Neural cell (in vitro differentiated cells): ENCODE data around the gene LCAT. TPM values are rescaled to one million over a fixed set of nuclear protein-coding genes. Genes with fewer than 3 reads are reported as not detected.

Experiments used
- H2AFZ ChIP-seq: fragments of 200-600, 300-800 bp; sonication (generic), shearing (Covaris generic); 2 replicates; pipeline ENCODE4 v1.6.0; 2014; ENCODE audit warnings: low read depth, mild to moderate bottlenecking, antibody characterized with exemption, low read length, moderate library complexity
- H3F3A ChIP-seq: fragments of 200-600 bp; shearing (Covaris generic); 2 replicates; pipeline ENCODE4 v1.6.1; 2016; ENCODE audit warnings: mild to moderate bottlenecking, moderate library complexity, mixed read lengths, antibody characterized with exemption, low read length; ENCODE audit not compliant: insufficient read depth, poor library complexity, severe bottlenecking
- H3K27ac ChIP-seq: fragments of 200-600, 300-800 bp; sonication (generic), shearing (Covaris generic); 2 replicates; pipeline ENCODE4 v1.5.1; 2014; ENCODE audit warnings: mild to moderate bottlenecking, low read length, moderate library complexity
- H3K27me3 ChIP-seq: fragments of 300-800, 200-600 bp; sonication (generic), shearing (Covaris generic); 2 replicates; pipeline ENCODE4 v1.6.0; 2014; ENCODE audit warnings: mild to moderate bottlenecking, low read depth, low read length, moderate library complexity; ENCODE audit not compliant: insufficient read depth
- H3K36me3 ChIP-seq: fragments of 300-800, 200-600 bp; sonication (generic), shearing (Covaris generic); 2 replicates; pipeline ENCODE4 v1.5.1; 2014; ENCODE audit warnings: mild to moderate bottlenecking, antibody characterized with exemption, low read length, moderate library complexity; ENCODE audit not compliant: insufficient read depth
- H3K4me2 ChIP-seq: fragments of 300-800, 200-600 bp; sonication (generic), shearing (Covaris generic); 2 replicates; pipeline ENCODE4 v1.6.0; 2014; ENCODE audit warnings: mild to moderate bottlenecking, low read length
- H3K4me3 ChIP-seq: fragments of 300-800, 200-600 bp; sonication (generic), shearing (Covaris generic); 2 replicates; pipeline ENCODE4 v1.5.1; 2014; ENCODE audit warnings: mild to moderate bottlenecking, low read length, moderate library complexity
- H3K79me2 ChIP-seq: fragments of 200-600 bp; shearing (Covaris generic); replicated peaks from 2 replicates; pipeline ENCODE4 v1.6.0; 2014; ENCODE audit warnings: mild to moderate bottlenecking, low read length, moderate library complexity; ENCODE audit not compliant: insufficient read depth
- H3K9ac ChIP-seq: fragments of 300-800, 200-600 bp; sonication (generic), shearing (Covaris generic); 2 replicates; pipeline ENCODE4 v1.6.1; 2016; ENCODE audit warnings: mild to moderate bottlenecking, low read length, mixed read lengths
- H3K9me2 ChIP-seq: fragments of 200-600 bp; shearing (Covaris generic); 2 replicates; pipeline ENCODE4 v1.6.1; 2016; ENCODE audit warnings: mild to moderate bottlenecking, low read length, mixed read lengths; ENCODE audit not compliant: insufficient read depth
- H3K9me3 ChIP-seq: fragments of 200-600, 300-800 bp; sonication (generic), shearing (Covaris generic); 2 replicates; pipeline ENCODE4 v1.6.1; 2016; ENCODE audit warnings: mild to moderate bottlenecking, mixed run types, low read length, moderate library complexity, mixed read lengths
- H4K20me1 ChIP-seq: fragments of 200-600 bp; shearing (Covaris generic); 2 replicates; pipeline ENCODE4 v1.6.1; 2016; ENCODE audit warnings: mild to moderate bottlenecking, mixed run types; ENCODE audit not compliant: insufficient read depth
- EP300 ChIP-seq: fragments of 450-650 bp; conservative IDR thresholded peaks from 2 replicates; pipeline ENCODE4 v1.6.1; 2014; ENCODE audit warnings: antibody characterized with exemption, mild to moderate bottlenecking, moderate library complexity; ENCODE audit not compliant: poor library complexity, severe bottlenecking
- EZH2 ChIP-seq: fragments of 200-600, 300-800 bp; shearing (Covaris generic), sonication (generic); IDR thresholded peaks from 2 replicates; pipeline ENCODE4 v1.6.1; 2014; ENCODE audit warnings: antibody characterized with exemption, low read length, borderline replicate concordance, mild to moderate bottlenecking; ENCODE audit not compliant: insufficient read depth, poor library complexity, severe bottlenecking
- MXI1 ChIP-seq: fragments of 450-650 bp; conservative IDR thresholded peaks from 2 replicates; pipeline ENCODE4 v1.6.1; 2014; ENCODE audit warnings: antibody characterized with exemption, mild to moderate bottlenecking; ENCODE audit not compliant: poor library complexity, severe bottlenecking
- POLR2AphosphoS5 ChIP-seq: IDR thresholded peaks from 2 replicates; pipeline ENCODE4 v1.6.1; 2012
- RAD21 ChIP-seq: fragments of 450-650 bp; conservative IDR thresholded peaks from 2 replicates; pipeline ENCODE4 v1.6.1; 2014; ENCODE audit warnings: antibody characterized with exemption, mild to moderate bottlenecking, moderate library complexity
- SMC3 ChIP-seq: fragments of 450-650 bp; conservative IDR thresholded peaks from 2 replicates; pipeline ENCODE4 v1.6.1; 2014; ENCODE audit warnings: antibody characterized with exemption, mild to moderate bottlenecking, moderate library complexity; ENCODE audit not compliant: poor library complexity
- TAF1 ChIP-seq: IDR thresholded peaks from 2 replicates; pipeline ENCODE4 v1.6.1; 2012; ENCODE audit warnings: low read depth
- polyA plus RNA-seq: library from polyadenylated mRNA; depleted of rRNA; stranded (reverse); fragments of >200 nt; gene quantifications from 2 replicates; pipeline ENCODE4 v1.2.3, GENCODE V29; 2014
- TF ChIP-seq, protein P1 (sequence below): IDR thresholded peaks from 2 replicates; pipeline ENCODE4 v1.6.1; 2012; ENCODE audit warnings: borderline replicate concordance
- TF ChIP-seq, protein P2 (sequence below): fragments of 450-650 bp; IDR thresholded peaks from 2 replicates; pipeline ENCODE4 v1.5.1; 2014; ENCODE audit warnings: antibody characterized with exemption, mild to moderate bottlenecking, moderate library complexity; ENCODE audit not compliant: poor library complexity, severe bottlenecking

Gene LCAT
- polyA plus RNA-seq, 1 donor from 2014 or later: 0.32 TPM

DNA sequence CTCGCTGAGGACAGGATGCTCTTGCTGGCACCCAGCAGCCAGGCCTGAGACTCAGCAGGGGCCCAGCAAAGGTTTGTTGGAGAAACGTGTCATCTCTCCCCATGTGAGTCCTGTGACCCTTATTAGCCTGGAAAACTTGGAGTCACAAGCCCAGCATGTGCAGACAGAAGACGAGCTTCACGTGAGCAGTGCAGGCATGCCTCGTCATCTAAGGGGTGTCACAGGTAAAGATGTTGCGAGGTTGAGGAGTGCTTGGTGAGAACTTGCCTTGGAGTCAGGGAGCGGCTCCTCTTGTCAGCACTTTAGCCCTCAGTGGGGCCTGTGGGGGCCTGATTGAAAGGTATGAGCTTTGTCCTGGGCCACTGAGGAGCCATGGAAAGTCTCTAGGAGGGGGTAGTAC, 10.1 kb downstream of the LCAT start:
- Histone ChIP-seq H4K20me1 (no peaks in the 10 kb centered on the region), H3K4me2 (no peak overlapping the region)
- TF ChIP-seq, protein P1, sequence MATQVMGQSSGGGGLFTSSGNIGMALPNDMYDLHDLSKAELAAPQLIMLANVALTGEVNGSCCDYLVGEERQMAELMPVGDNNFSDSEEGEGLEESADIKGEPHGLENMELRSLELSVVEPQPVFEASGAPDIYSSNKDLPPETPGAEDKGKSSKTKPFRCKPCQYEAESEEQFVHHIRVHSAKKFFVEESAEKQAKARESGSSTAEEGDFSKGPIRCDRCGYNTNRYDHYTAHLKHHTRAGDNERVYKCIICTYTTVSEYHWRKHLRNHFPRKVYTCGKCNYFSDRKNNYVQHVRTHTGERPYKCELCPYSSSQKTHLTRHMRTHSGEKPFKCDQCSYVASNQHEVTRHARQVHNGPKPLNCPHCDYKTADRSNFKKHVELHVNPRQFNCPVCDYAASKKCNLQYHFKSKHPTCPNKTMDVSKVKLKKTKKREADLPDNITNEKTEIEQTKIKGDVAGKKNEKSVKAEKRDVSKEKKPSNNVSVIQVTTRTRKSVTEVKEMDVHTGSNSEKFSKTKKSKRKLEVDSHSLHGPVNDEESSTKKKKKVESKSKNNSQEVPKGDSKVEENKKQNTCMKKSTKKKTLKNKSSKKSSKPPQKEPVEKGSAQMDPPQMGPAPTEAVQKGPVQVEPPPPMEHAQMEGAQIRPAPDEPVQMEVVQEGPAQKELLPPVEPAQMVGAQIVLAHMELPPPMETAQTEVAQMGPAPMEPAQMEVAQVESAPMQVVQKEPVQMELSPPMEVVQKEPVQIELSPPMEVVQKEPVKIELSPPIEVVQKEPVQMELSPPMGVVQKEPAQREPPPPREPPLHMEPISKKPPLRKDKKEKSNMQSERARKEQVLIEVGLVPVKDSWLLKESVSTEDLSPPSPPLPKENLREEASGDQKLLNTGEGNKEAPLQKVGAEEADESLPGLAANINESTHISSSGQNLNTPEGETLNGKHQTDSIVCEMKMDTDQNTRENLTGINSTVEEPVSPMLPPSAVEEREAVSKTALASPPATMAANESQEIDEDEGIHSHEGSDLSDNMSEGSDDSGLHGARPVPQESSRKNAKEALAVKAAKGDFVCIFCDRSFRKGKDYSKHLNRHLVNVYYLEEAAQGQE: no peak

DNA sequence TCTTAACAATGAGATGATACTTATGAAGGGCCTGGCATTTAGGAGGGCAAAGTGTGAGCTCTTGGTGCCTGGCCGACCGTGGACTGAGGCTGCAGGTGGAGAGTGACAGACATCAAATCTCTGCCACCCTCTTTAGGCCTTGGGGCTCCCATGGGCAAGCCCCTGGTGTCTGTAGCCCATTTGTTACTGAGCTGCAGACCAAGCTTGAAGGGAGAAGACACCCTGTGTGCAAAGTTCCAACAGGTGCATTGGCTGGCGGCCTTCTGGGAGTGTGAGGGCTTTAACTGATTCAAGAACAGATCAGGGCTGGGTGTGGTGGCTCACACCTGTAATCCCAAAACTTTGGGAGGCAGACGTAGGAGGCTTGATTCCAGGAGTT, 11.5 kb downstream of the LCAT start:
- Histone ChIP-seq H2AFZ (no peak overlapping the region), H3K9me3 (no peaks in the 10 kb centered on the region), H3K9me2 (no peaks in the 10 kb centered on the region), H3K4me2 (no peak overlapping the region), H3K4me3 (no peak overlapping the region), H3K27ac (no peak overlapping the region), H4K20me1 (no peaks in the 10 kb centered on the region), H3K27me3 (no peaks in the 10 kb centered on the region), H3F3A (no peaks in the 10 kb centered on the region), H3K79me2 (no peaks in the 10 kb centered on the region), H3K36me3 (no peaks in the 10 kb centered on the region), H3K9ac (no peak overlapping the region)
- no peak for TF ChIP-seq TAF1
- no peak for TF ChIP-seq SMC3
- TF ChIP-seq EZH2: no peak
- TF ChIP-seq, protein P2, sequence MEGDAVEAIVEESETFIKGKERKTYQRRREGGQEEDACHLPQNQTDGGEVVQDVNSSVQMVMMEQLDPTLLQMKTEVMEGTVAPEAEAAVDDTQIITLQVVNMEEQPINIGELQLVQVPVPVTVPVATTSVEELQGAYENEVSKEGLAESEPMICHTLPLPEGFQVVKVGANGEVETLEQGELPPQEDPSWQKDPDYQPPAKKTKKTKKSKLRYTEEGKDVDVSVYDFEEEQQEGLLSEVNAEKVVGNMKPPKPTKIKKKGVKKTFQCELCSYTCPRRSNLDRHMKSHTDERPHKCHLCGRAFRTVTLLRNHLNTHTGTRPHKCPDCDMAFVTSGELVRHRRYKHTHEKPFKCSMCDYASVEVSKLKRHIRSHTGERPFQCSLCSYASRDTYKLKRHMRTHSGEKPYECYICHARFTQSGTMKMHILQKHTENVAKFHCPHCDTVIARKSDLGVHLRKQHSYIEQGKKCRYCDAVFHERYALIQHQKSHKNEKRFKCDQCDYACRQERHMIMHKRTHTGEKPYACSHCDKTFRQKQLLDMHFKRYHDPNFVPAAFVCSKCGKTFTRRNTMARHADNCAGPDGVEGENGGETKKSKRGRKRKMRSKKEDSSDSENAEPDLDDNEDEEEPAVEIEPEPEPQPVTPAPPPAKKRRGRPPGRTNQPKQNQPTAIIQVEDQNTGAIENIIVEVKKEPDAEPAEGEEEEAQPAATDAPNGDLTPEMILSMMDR: no peak
- no peak for TF ChIP-seq RAD21
- no peak for TF ChIP-seq EP300
- TF ChIP-seq, protein P1: no peak
- no peak for TF ChIP-seq MXI1
- no peak for TF ChIP-seq POLR2AphosphoS5

More for the DNA sequence above, 10.1 kb downstream of the LCAT start:
- no peak overlapping the region for H2AFZ ChIP-seq
- H3K27me3 ChIP-seq: no peaks in the 10 kb centered on the region
- H3K27ac ChIP-seq: no peak overlapping the region
- no peak overlapping the region for H3K9ac ChIP-seq
- H3K9me3 ChIP-seq: no peaks in the 10 kb centered on the region
- H3K9me2 ChIP-seq: no peaks in the 10 kb centered on the region
- H3K36me3 ChIP-seq: no peaks in the 10 kb centered on the region
- H3K79me2 ChIP-seq: no peaks in the 10 kb centered on the region
- H3F3A ChIP-seq: no peaks in the 10 kb centered on the region
- peak overlapping the region; percentile 100 for H3K4me3 ChIP-seq
